CD4-positive, alpha-beta memory T cell (primary cell): ENCODE results near the gene AXL. TPM values are rescaled to one million over a fixed set of nuclear protein-coding genes. Genes with fewer than 3 reads are reported as not detected.
A peak's percentile ranks its signal among the peaks of the same experiment; 100 is the strongest.

Source experiments
- CTCF ChIA-PET: fragments of 350-600 bp; sonication (Branson Sonifier 250); formaldehyde crosslinking; loops from one replicate; lab custom pipeline; 2021; ENCODE audit warnings: inconsistent platforms; ENCODE audit not compliant: partially characterized antibody; lab: Charles Lee
- POLR2A ChIA-PET: fragments of 350-600 bp; sonication (Branson Sonifier 250); formaldehyde crosslinking; loops from one replicate; lab custom pipeline; 2021; ENCODE audit not compliant: partially characterized antibody; lab: Charles Lee
- DNase-seq, 5 donors: peaks; one replicate each; pipeline versions ENCODE4 v3.0.0 to v3.0.0-alpha.2; 2020 to 2022; ENCODE audit warnings: mixed read lengths in 1 of 5
- H3K27ac ChIP-seq: one replicate; pipeline ENCODE4 v1.7.0; 2013; ENCODE audit warnings: low read depth, low read length
- H3K27me3 ChIP-seq: 2 replicates; pipeline ENCODE4 v1.7.0; 2013; ENCODE audit warnings: mild to moderate bottlenecking, low read length, moderate library complexity; ENCODE audit not compliant: insufficient read depth
- H3K36me3 ChIP-seq: 2 replicates; pipeline ENCODE4 v1.7.0; 2013; ENCODE audit warnings: mild to moderate bottlenecking, low read length, moderate library complexity; ENCODE audit not compliant: insufficient read depth
- H3K4me1 ChIP-seq: 2 replicates; pipeline ENCODE4 v1.7.0; 2013; ENCODE audit warnings: mild to moderate bottlenecking, low read length, moderate library complexity; ENCODE audit not compliant: insufficient read depth
- H3K4me3 ChIP-seq, 2 donors: one replicate each; pipeline ENCODE4 v1.7.0; 2013; ENCODE audit warnings: low read length in 2 of 2, mild to moderate bottlenecking in 1 of 2
- H3K9me3 ChIP-seq, 2 donors: one replicate each; pipeline ENCODE4 v1.7.0; 2013; ENCODE audit warnings: low read length in 2 of 2, control low read depth in 1 of 2; ENCODE audit not compliant: control insufficient read depth in 1 of 2
- H3K27ac Mint-ChIP-seq, 7 donors: one replicate each; pipeline ENCODE4 v1.8.0; 2020 to 2021; ENCODE audit warnings: mixed read lengths in 7 of 7, mild to moderate bottlenecking in 6 of 7, inconsistent platforms in 3 of 7, moderate library complexity in 3 of 7
- H3K27me3 Mint-ChIP-seq, 2 donors: one replicate each; pipeline ENCODE4 v1.8.0; 2020 to 2021; ENCODE audit warnings: mixed read lengths in 2 of 2
- H3K36me3 Mint-ChIP-seq, 2 donors: one replicate each; pipeline ENCODE4 v1.8.0; 2020 to 2021; ENCODE audit warnings: mixed read lengths in 2 of 2, inconsistent platforms in 1 of 2, mild to moderate bottlenecking in 1 of 2
- H3K4me1 Mint-ChIP-seq, 4 donors: one replicate each; pipeline ENCODE4 v1.8.0; 2020 to 2021; ENCODE audit warnings: mixed read lengths in 4 of 4, mild to moderate bottlenecking in 1 of 4
- H3K4me3 Mint-ChIP-seq, 8 donors: one replicate each; pipeline ENCODE4 v1.8.0; 2020 to 2021; ENCODE audit warnings: mixed read lengths in 8 of 8, mild to moderate bottlenecking in 7 of 8, moderate library complexity in 6 of 8, inconsistent platforms in 3 of 8
- H3K9me3 Mint-ChIP-seq, 8 donors: one replicate each; pipeline ENCODE4 v1.8.0; 2020 to 2021; ENCODE audit warnings: mixed read lengths in 8 of 8, mild to moderate bottlenecking in 5 of 8, inconsistent platforms in 3 of 8, moderate library complexity in 1 of 8
- intact Hi-C: fragments of 100-400 bp; cut with micrococcal nuclease; formaldehyde crosslinking; loops from one replicate; pipeline ENCODE4 v1.15.1; 2023
- polyA plus RNA-seq, 2 donors: library from polyadenylated mRNA; unstranded; fragments of 300-500 nt; fragmentation: Illumina TruSeq; gene quantifications; one replicate each; pipeline ENCODE4 v1.2.3, GENCODE V29; 2021
- total RNA-seq, 2 experiments: library from RNA; stranded (reverse); gene quantifications; one replicate each; pipeline ENCODE4 v1.2.3, GENCODE V29; 2021

Gene AXL
- total and polyA plus RNA-seq, 4 experiments from 2014 or later, result 0.10 to 0.32 (median 0.29) TPM; not detected in 1

DNA sequence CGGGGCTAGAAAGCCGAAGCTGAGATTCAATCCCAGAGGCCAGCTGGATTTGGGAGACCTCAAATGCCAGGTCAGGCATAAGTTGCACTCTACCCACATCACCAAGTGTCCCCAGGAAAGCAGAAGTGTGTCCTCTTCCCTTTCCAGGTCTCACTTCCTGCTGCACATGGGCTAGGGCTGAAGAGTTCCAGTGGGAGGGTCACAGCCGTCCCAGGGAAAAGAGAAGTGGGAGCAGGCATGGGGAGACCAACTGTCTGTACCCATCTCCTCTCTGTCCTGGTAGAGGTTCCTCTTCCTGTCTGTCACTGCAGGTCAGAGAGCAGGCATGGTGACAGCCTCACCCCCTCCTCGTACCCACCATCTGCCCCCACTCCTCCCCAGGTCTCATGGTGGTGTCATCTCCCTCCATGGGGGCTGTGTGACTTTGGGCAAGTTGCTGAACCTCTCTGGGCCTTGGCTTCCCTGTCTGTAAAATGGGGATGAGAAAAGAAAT, 14.8 kb downstream of the AXL start:
- Mint-ChIP-seq H3K27me3 (peaks cover 0 to 3% of the 10 kb centered on the region in 2 donors), H3K4me3 (no peak overlapping the region), H3K4me1 (no peaks in the 10 kb centered on the region), H3K36me3 (no peaks in the 10 kb centered on the region), H3K9me3 (no peaks in the 10 kb centered on the region), H3K27ac (peak overlapping the region in 2 of 7 donors; percentile 12 to 74)
- no peaks in the 10 kb centered on the region for H3K9me3 ChIP-seq
- POLR2A ChIA-PET, result no interaction called here
- H3K36me3 ChIP-seq, result no peaks in the 10 kb centered on the region
- no peak overlapping the region for H3K27ac ChIP-seq
- intact Hi-C loops, result no loop called here
- CTCF ChIA-PET, result interaction anchor here (0.8 kb wide), 1 partner anchor 9 kb away, joined by 3 read pairs; no protein-coding TSS in a partner anchor
- no peaks in the 10 kb centered on the region for H3K4me1 ChIP-seq
- DNase-seq, result no peak
- no peak overlapping the region for H3K4me3 ChIP-seq
- no peaks in the 10 kb centered on the region for H3K27me3 ChIP-seq

DNA sequence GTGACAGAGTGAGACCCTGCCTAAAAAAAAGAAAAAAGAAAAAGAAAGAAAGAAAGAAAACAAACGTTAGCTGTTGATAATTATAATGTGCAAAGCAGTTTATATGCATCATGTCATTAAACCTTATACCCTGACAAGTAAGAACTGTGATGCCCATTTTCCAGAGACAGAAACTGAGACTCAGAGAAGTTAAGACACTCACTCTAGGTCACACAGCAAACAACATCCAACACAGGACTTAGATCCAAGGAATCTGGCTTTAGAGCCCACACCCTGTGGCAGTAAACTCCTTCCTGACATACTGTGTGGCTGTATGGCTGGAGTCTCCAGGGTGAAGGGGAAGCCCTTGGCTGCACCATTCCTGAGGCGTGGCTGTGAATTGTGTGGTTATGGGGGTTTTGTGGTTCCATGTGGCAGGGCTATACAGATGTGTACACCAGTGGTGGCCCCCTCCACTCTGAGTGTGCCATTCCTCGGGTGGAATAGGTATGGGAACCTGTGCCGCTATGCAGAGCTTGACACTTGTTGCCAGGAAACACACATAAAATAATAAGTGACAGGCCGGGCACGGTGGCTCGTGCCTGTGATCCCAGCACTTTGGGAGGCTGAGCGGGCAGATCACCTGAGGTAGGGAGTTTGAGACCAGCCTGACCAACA, 15.6 kb downstream of the AXL start:
- Mint-ChIP-seq H3K27ac (no peak overlapping the region), H3K36me3 (no peaks in the 10 kb centered on the region), H3K27me3 (peaks cover 0 to 8% of the 10 kb centered on the region in 2 donors), H3K4me1 (no peaks in the 10 kb centered on the region), H3K9me3 (no peaks in the 10 kb centered on the region), H3K4me3 (no peak overlapping the region)
- no peak for DNase-seq
- POLR2A ChIA-PET, result no interaction called here
- no peak overlapping the region for H3K4me3 ChIP-seq
- H3K27me3 ChIP-seq, result no peaks in the 10 kb centered on the region
- CTCF ChIA-PET, result no interaction called here
- intact Hi-C loops, result no loop called here
- H3K27ac ChIP-seq, result no peak overlapping the region
- no peaks in the 10 kb centered on the region for H3K9me3 ChIP-seq
- no peaks in the 10 kb centered on the region for H3K36me3 ChIP-seq
- H3K4me1 ChIP-seq, result no peaks in the 10 kb centered on the region

DNA sequence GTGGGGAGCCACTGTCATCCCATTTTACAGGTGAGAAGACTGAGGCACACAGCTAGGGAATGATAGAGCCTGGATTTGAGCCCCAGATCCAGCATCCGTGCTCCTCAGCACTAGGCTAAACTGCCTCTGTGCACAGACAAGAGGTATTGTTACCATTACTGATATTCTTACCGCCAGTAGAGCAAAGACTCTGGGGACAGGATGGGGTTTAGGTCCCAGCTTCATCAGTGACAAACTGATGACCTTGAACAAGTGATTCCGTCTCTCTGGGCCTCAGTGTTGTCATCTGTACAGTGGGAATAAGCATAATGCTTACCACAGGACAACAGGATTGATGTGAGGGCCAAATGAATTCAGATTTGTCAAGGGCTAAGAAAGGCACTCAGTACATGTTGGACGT, 16.5 kb downstream of the AXL start:
- no peaks in the 10 kb centered on the region for H3K4me1 Mint-ChIP-seq
- ChIA-PET POLR2A (no interaction called here), CTCF (interaction anchor here (0.6 kb wide), 1 partner anchor 29 kb away, joined by 4 read pairs; no protein-coding TSS in a partner anchor)
- no peaks in the 10 kb centered on the region for H3K9me3 Mint-ChIP-seq
- H3K27ac Mint-ChIP-seq, result no peak overlapping the region
- no peak overlapping the region for H3K4me3 Mint-ChIP-seq
- H3K36me3 ChIP-seq, result no peaks in the 10 kb centered on the region
- no peaks in the 10 kb centered on the region for H3K36me3 Mint-ChIP-seq
- intact Hi-C loops, result no loop called here
- H3K27me3 ChIP-seq, result no peaks in the 10 kb centered on the region
- H3K27me3 Mint-ChIP-seq, result peaks cover 0 to 9% of the 10 kb centered on the region in 2 donors
- no peaks in the 10 kb centered on the region for H3K9me3 ChIP-seq
- no peak overlapping the region for H3K4me3 ChIP-seq
- H3K27ac ChIP-seq, result no peak overlapping the region
- H3K4me1 ChIP-seq, result no peaks in the 10 kb centered on the region
- DNase-seq, result no peak

DNA sequence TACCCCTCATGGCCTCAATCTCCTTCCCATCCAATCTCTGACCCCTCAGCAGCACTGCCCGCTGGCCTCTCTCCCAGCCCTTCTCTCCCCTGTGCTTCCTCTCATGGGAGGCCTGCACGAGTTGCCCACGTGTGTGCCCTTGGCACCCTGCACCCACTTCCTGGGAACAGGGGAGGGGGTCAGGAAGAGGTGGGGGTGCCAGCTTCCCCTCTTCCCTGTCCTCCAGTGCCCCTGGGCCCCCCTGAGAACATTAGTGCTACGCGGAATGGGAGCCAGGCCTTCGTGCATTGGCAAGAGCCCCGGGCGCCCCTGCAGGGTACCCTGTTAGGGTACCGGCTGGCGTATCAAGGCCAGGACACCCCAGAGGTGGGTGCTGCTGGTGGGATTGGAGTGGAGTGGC, 19.2 kb downstream of the AXL start:
- intact Hi-C loops, result no loop called here
- Histone ChIP-seq H3K36me3 (no peaks in the 10 kb centered on the region), H3K9me3 (no peaks in the 10 kb centered on the region), H3K27ac (no peak overlapping the region), H3K27me3 (no peaks in the 10 kb centered on the region), H3K4me3 (no peak overlapping the region), H3K4me1 (no peaks in the 10 kb centered on the region)
- POLR2A ChIA-PET, result no interaction called here
- no peak for DNase-seq
- no peaks in the 10 kb centered on the region for H3K9me3 Mint-ChIP-seq
- no peaks in the 10 kb centered on the region for H3K4me1 Mint-ChIP-seq
- H3K27ac Mint-ChIP-seq, result no peak overlapping the region
- no peak overlapping the region for H3K4me3 Mint-ChIP-seq
- CTCF ChIA-PET, result no interaction called here
- peaks cover 0 to 9% of the 10 kb centered on the region in 2 donors for H3K27me3 Mint-ChIP-seq
- H3K36me3 Mint-ChIP-seq, result no peaks in the 10 kb centered on the region

DNA sequence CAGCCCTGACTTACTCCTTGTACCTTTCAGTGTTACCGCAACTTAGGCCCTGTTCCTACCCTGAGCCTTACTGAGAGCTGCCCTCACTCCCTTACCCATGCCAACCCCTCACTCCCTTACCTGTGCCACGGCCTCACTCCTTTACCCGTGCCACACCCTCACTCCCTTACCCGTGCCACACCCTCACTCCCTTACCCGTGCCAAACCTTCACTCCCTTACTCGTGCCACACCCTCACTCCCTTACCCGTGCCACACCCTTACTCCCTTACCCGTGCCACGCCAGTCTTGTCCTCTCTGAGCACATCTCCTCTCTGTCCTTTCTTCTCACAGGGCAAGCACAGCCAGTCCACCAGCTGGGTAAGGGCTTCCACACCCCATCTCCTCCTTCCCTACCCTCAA, 20.3 kb downstream of the AXL start:
- Mint-ChIP-seq H3K27ac (peak overlapping the region in 3 of 7 donors; percentile 42 to 84 (median 66)), H3K27me3 (peaks cover 0 to 9% of the 10 kb centered on the region in 2 donors), H3K4me1 (no peaks in the 10 kb centered on the region), H3K4me3 (no peak overlapping the region), H3K9me3 (no peaks in the 10 kb centered on the region), H3K36me3 (no peaks in the 10 kb centered on the region)
- CTCF ChIA-PET, result no interaction called here
- H3K27ac ChIP-seq, result no peak overlapping the region
- H3K4me1 ChIP-seq, result no peaks in the 10 kb centered on the region
- no peaks in the 10 kb centered on the region for H3K9me3 ChIP-seq
- intact Hi-C loops, result no loop called here
- no peak for DNase-seq
- H3K36me3 ChIP-seq, result no peaks in the 10 kb centered on the region
- POLR2A ChIA-PET, result no interaction called here
- H3K27me3 ChIP-seq, result no peaks in the 10 kb centered on the region
- no peak overlapping the region for H3K4me3 ChIP-seq

DNA sequence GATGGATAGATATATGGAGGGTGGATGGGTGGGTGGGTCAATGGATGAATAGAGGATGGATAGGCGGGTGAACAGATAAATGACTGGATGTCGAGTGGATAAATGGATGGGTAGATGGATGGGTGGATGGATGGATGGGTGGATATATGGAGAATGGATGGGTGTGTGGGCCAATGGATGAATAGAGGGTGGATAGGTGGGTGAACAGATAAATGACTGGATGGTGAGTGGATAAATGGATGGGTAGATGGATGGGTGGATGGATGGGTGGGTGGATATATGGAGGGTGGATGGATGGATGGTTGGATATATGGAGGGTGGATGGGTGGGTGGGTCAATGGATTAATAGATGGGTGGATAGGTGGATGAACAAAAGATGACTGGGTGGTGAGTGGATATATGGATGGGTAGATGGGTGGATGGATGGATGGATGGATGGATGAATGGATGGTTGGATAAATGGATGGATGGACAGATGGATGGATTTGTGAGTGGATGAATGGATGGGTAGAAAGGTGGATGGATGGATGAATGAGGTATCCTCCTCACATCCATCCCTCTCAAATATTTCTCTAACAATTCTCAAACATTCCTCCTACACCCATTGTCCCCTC, 21.0 kb downstream of the AXL start:
- Mint-ChIP-seq H3K4me1 (no peaks in the 10 kb centered on the region), H3K27ac (peak overlapping the region in 1 of 7 donors; percentile 18)
- no peak for DNase-seq

DNA sequence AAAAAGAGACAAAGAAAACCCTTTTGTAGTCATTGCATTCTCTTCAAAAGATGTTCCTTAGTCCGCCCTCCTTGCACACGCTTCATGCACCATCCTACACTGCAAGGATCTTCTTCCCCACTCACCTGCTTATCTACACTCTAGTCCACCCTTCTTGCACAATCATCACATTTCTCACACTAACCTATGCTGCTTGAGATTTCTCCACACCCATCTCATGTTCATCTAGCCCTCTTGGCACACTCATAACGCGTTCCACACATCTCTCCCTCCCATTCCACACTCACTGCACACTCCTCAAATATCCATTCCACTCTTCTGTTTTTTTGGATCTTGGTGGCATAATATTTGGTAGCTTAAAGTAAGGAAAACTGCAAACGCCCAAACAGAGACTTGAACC, 22.8 kb downstream of the AXL start:
- no peaks in the 10 kb centered on the region for H3K4me1 Mint-ChIP-seq
- CTCF ChIA-PET, result no interaction called here
- H3K4me3 ChIP-seq, result no peak overlapping the region

More for the DNA sequence above, 21.0 kb downstream of the AXL start:
- intact Hi-C loops, result no loop called here
- H3K36me3 Mint-ChIP-seq, result no peaks in the 10 kb centered on the region
- peaks cover 0 to 9% of the 10 kb centered on the region in 2 donors for H3K27me3 Mint-ChIP-seq
- H3K27ac ChIP-seq, result no peak overlapping the region
- ChIA-PET POLR2A (no interaction called here), CTCF (no interaction called here)
- no peaks in the 10 kb centered on the region for H3K9me3 ChIP-seq
- H3K36me3 ChIP-seq, result no peaks in the 10 kb centered on the region
- no peaks in the 10 kb centered on the region for H3K4me1 ChIP-seq
- no peaks in the 10 kb centered on the region for H3K9me3 Mint-ChIP-seq
- H3K4me3 ChIP-seq, result no peak overlapping the region
- H3K4me3 Mint-ChIP-seq, result no peak overlapping the region
- no peaks in the 10 kb centered on the region for H3K27me3 ChIP-seq

More for the DNA sequence above, 22.8 kb downstream of the AXL start:
- no peaks in the 10 kb centered on the region for H3K27me3 ChIP-seq
- Mint-ChIP-seq H3K27ac (no peak overlapping the region), H3K4me3 (no peak overlapping the region), H3K27me3 (peaks cover 0 to 9% of the 10 kb centered on the region in 2 donors), H3K36me3 (no peaks in the 10 kb centered on the region), H3K9me3 (no peaks in the 10 kb centered on the region)
- POLR2A ChIA-PET, result no interaction called here
- H3K27ac ChIP-seq, result no peak overlapping the region
- DNase-seq, result no peak
- no peaks in the 10 kb centered on the region for H3K36me3 ChIP-seq
- H3K4me1 ChIP-seq, result no peaks in the 10 kb centered on the region
- intact Hi-C loops, result no loop called here
- no peaks in the 10 kb centered on the region for H3K9me3 ChIP-seq
